Measurements from ENCODE around the gene GLCCI1. TPM values are rescaled to one million over a fixed set of nuclear protein-coding genes. Genes with fewer than 3 reads are reported as not detected.

Gene GLCCI1
- total RNA-seq, 1 donor from 2014 or later = 42.4 TPM

DNA sequence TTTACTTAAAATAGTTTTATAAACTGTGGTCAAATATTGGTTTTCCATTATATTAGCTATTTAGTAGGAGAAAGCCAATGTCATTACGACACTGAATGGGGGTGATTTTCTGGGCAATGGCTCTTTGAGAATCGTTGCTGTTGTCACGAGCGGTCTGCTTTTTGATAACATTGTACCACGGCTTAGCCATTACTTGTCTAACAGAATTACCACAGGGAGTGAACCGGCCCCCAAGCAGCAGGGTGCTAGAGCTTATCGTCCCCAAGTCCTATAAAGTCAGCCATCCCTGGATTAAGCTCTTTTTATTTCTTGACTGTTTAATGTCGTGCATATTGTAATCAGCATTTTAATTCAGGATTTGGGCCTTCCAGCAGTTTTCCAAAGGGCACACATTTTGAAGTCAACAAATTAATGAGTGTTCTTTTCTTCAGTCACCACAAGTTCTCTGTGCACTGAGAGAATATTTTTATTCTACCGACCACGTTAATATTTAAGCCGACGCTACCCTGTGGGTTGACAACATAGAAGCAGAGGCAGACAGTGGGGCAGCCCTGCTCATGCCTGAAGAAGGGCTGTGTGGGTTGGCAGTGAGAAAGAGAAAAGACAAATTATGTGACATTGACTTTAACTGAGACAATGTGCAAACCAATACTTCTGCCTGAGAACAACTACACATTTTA lies 167.6 kb downstream of the GLCCI1 start:
- H3K4me1 Mint-ChIP-seq (ENCODE audit: low read depth) = peaks cover 13% of the 10 kb centered on the region
- H3K27ac Mint-ChIP-seq = no peak overlapping the region
- H3K36me3 Mint-ChIP-seq (ENCODE audit: insufficient read depth) = no peaks in the 10 kb centered on the region
- no peaks in the 10 kb centered on the region for H3K27me3 Mint-ChIP-seq
- no peak overlapping the region for H3K4me3 Mint-ChIP-seq (ENCODE audit: low read depth)
- no peak for TF ChIP-seq CTCF (IDR thresholded peaks at IDR 0.05; ENCODE audit: unreplicated experiment)
- DNase-seq (ENCODE audit: low spot score, unreplicated experiment) = no peak
- H3K9me3 Mint-ChIP-seq (ENCODE audit: low read depth) = no peaks in the 10 kb centered on the region
